HCT116 (cell line): ENCODE data around the gene SEC31B. TPM values are rescaled to one million over a fixed set of nuclear protein-coding genes. Genes with fewer than 3 reads are reported as not detected.

Experiments
- ATAC-seq: fragments of 200-7000 bp; cut with Tn5 transposase; 2 replicates; pipeline ENCODE4 v1.9.1; 2020; ENCODE audit warnings: mild to moderate bottlenecking, moderate library complexity
- BruUV-seq: library from RNA; stranded (reverse); fragments of 400-500 nt; replicated peaks from 2 replicates; lab custom pipeline; 2021; lab: Mats Ljungman, UMichigan
- CTCF ChIA-PET: fragments of 300-600 bp; sonication (Branson Sonifier 250); formaldehyde crosslinking; loops from one replicate; lab custom pipeline; 2021; ENCODE audit warnings: antibody characterized with exemption; lab: Charles Lee
- POLR2A ChIA-PET: fragments of 300-600, 350-600 bp; sonication (Branson Sonifier 250); formaldehyde crosslinking; loops from one replicate; lab custom pipeline; 2021; ENCODE audit warnings: antibody characterized with exemption; lab: Charles Lee
- RAD21 ChIA-PET, 2 experiments: fragments of 300-600 bp; sonication (Branson Sonifier 250); formaldehyde crosslinking; loops; one replicate each; lab custom pipeline; 2023; ENCODE audit warnings: low total read pairs in 2 of 2; ENCODE audit not compliant: uncharacterized antibody in 2 of 2, unreplicated experiment in 2 of 2, low non-redundant PET in 1 of 2; lab: Charles Lee
- DNase-seq: peaks from one replicate; pipeline ENCODE4 v3.0.0-alpha.2; 2010; ENCODE audit warnings: low read depth, low spot score
- H2AFZ ChIP-seq: fragments of 200-600 bp; shearing (Covaris generic), sonication (generic); 2 replicates; pipeline ENCODE4 v1.6.1; 2017; ENCODE audit warnings: low read depth, mixed run types, mixed read lengths, antibody characterized with exemption, low read length; ENCODE audit not compliant: poor library complexity, severe bottlenecking
- H3K27ac ChIP-seq: 2 replicates; pipeline ENCODE4 v1.5.1; 2012; ENCODE audit warnings: low read depth, low read length
- H3K27me3 ChIP-seq: fragments of 200-600 bp; sonication (generic); 2 replicates; pipeline ENCODE4 v1.6.1; 2016; ENCODE audit warnings: mixed run types, low read length, mixed read lengths; ENCODE audit not compliant: insufficient read depth
- H3K36me3 ChIP-seq, 2 experiments: fragments of 200-500 bp in 1 of 2; fragments of 200-600 bp in 1 of 2; sonication (Bioruptor generic) in 1 of 2; sonication (generic) in 1 of 2; 2 replicates each; pipeline versions ENCODE4 v1.5.1 to v1.6.1; 2014 to 2016; ENCODE audit warnings: low read length in 2 of 2, inconsistent platforms in 1 of 2, mixed read lengths in 1 of 2, mixed run types in 1 of 2; ENCODE audit not compliant: insufficient read depth in 2 of 2, control insufficient read depth in 1 of 2
- H3K4me1 ChIP-seq, 2 experiments: fragments of 200-600 bp in 1 of 2; sonication (generic) in 1 of 2; 2 replicates each; pipeline versions ENCODE4 v1.5.1 to v1.6.1; 2012 to 2017; ENCODE audit warnings: low read length in 2 of 2, inconsistent platforms in 1 of 2, mild to moderate bottlenecking in 1 of 2, mixed read lengths in 1 of 2, mixed run types in 1 of 2, moderate library complexity in 1 of 2; ENCODE audit not compliant: insufficient read depth in 2 of 2, control insufficient read depth in 1 of 2
- H3K4me2 ChIP-seq: fragments of 200-600 bp; sonication (generic); 2 replicates; pipeline ENCODE4 v1.6.1; 2017; ENCODE audit warnings: mixed run types, low read length, mixed read lengths
- H3K4me3 ChIP-seq, 2 experiments: fragments of 200-600 bp in 1 of 2; sonication (generic) in 1 of 2; replicated peaks in 1 of 2; 2 replicates each; pipeline ENCODE4 v1.5.1; 2011 to 2016; ENCODE audit warnings: low read length in 2 of 2, control low read depth in 1 of 2, low read depth in 1 of 2, mild to moderate bottlenecking in 1 of 2, mixed read lengths in 1 of 2, mixed run types in 1 of 2
- H3K79me2 ChIP-seq: fragments of 200-600 bp; sonication (generic); 2 replicates; pipeline ENCODE4 v1.6.1; 2017; ENCODE audit warnings: mild to moderate bottlenecking, mixed run types, low read length, moderate library complexity, mixed read lengths; ENCODE audit not compliant: insufficient read depth
- H3K9ac ChIP-seq: fragments of 200-600 bp; sonication (generic); 2 replicates; pipeline ENCODE4 v1.6.1; 2016; ENCODE audit warnings: low read length, mixed read lengths
- H3K9me2 ChIP-seq: fragments of 200-600 bp; sonication (generic), shearing (Covaris generic); 2 replicates; pipeline ENCODE4 v1.6.1; 2017; ENCODE audit warnings: mixed run types, mild to moderate bottlenecking, moderate library complexity; ENCODE audit not compliant: insufficient read depth
- H3K9me3 ChIP-seq, 2 experiments: fragments of 200-500 bp in 1 of 2; fragments of 200-600 bp in 1 of 2; sonication (Bioruptor generic) in 1 of 2; sonication (generic) in 1 of 2; 2 replicates each; pipeline ENCODE4 v1.6.1; 2014 to 2017; ENCODE audit warnings: low read length in 2 of 2, mixed read lengths in 2 of 2, inconsistent platforms in 1 of 2, low read depth in 1 of 2, mild to moderate bottlenecking in 1 of 2, mixed run types in 1 of 2, moderate library complexity in 1 of 2; ENCODE audit not compliant: control insufficient read depth in 1 of 2, insufficient read depth in 1 of 2
- H4K20me1 ChIP-seq: fragments of 200-600 bp; sonication (generic), shearing (Covaris generic); 2 replicates; pipeline ENCODE4 v1.6.1; 2017; ENCODE audit warnings: mixed run types, mild to moderate bottlenecking, moderate library complexity; ENCODE audit not compliant: insufficient read depth
- CBX3 ChIP-seq: IDR thresholded peaks from 2 replicates; pipeline ENCODE4 v1.6.1; 2012; ENCODE audit warnings: low read depth
- CEBPB ChIP-seq: IDR thresholded peaks from 2 replicates; pipeline ENCODE4 v1.6.1; 2012; ENCODE audit warnings: low read depth
- EGR1 ChIP-seq: IDR thresholded peaks from 2 replicates; pipeline ENCODE4 v1.6.1; 2012; ENCODE audit warnings: low read depth
- ELF1 ChIP-seq: IDR thresholded peaks from 2 replicates; pipeline ENCODE4 v1.6.1; 2012; ENCODE audit warnings: low read depth, borderline replicate concordance
- EZH2 ChIP-seq: fragments of 200-600 bp; sonication (generic); IDR thresholded peaks from 2 replicates; pipeline ENCODE4 v1.6.1; 2017; ENCODE audit warnings: antibody characterized with exemption, mixed run types
- FOSL1 ChIP-seq: IDR thresholded peaks from 2 replicates; pipeline ENCODE4 v1.6.1; 2012; ENCODE audit warnings: low read depth
- JUND ChIP-seq: IDR thresholded peaks from 2 replicates; pipeline ENCODE4 v1.6.1; 2012
- POLR2A ChIP-seq: IDR thresholded peaks from 2 replicates; pipeline ENCODE4 v1.7.0; 2011; ENCODE audit warnings: borderline replicate concordance; ENCODE audit not compliant: insufficient read depth, insufficient read length; ENCODE audit errors: extremely low read depth
- RAD21 ChIP-seq: IDR thresholded peaks from 2 replicates; pipeline ENCODE4 v1.6.1; 2012; ENCODE audit warnings: low read depth, mild to moderate bottlenecking
- SIN3A ChIP-seq: IDR thresholded peaks from 2 replicates; pipeline ENCODE4 v1.6.1; 2012; ENCODE audit warnings: low read depth
- SRF ChIP-seq: IDR thresholded peaks from 2 replicates; pipeline ENCODE4 v1.6.1; 2012; ENCODE audit warnings: low read depth
- TCF7L2 ChIP-seq: IDR thresholded peaks from 2 replicates; pipeline ENCODE4 v1.7.0; 2011; ENCODE audit warnings: borderline replicate concordance, inconsistent platforms; ENCODE audit not compliant: insufficient read depth, insufficient read length; ENCODE audit errors: extremely low read depth
- YY1 ChIP-seq: IDR thresholded peaks from 2 replicates; pipeline ENCODE4 v1.6.1; 2011; ENCODE audit warnings: low read length, low read depth, moderate library complexity, mild to moderate bottlenecking; ENCODE audit not compliant: insufficient replicate concordance; ENCODE audit errors: extremely low read depth
- intact Hi-C: fragments of 100-400 bp; cut with micrococcal nuclease; formaldehyde crosslinking; loops from 2 replicates; pipeline ENCODE4 v1.10.0; 2022
- total RNA-seq: library from RNA; stranded (reverse); gene quantifications from one replicate; pipeline ENCODE4 v1.2.1, GENCODE V29; 2021; ENCODE audit not compliant: unreplicated experiment
- TF ChIP-seq, protein P1 (sequence below): IDR thresholded peaks from 2 replicates; pipeline ENCODE4 v1.6.1; 2012
- TF ChIP-seq, protein P2 (sequence below): IDR thresholded peaks from 2 replicates; pipeline ENCODE4 v1.6.1; 2012; ENCODE audit warnings: low read depth

The SEC31B gene
- total RNA-seq, 1 experiment from 2014 or later, result 30.9 TPM

DNA sequence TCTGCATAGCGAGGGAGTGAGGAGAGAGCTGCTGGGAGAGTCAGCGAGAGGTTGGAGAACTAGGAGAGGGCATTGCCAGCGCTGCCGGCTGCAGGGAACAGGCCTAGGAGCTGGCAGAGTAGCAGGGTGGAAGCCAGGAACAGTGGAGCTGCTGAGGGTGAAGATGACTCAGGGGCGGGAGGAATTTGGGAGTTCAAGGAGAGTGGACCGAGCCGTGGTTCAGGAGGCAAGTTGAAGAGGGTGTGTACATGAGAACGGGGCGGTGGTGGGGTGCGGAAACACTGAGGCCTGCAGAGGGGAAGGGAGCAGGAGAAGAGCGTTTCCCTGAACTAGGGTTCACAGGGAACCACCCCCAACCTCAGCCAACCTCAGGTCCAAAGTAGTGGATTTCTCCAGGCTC is 47.6 kb upstream of the SEC31B start:
- CTCF ChIA-PET, result interaction anchor here (1.0 to 10.7 kb wide), 2 partner anchors 176 to 310 kb away, joined by 3 to 182 read pairs; no protein-coding TSS in a partner anchor
- RAD21 ChIA-PET, result no interaction called here
- H3K9me3 ChIP-seq, result no peaks in the 10 kb centered on the region
- H4K20me1 ChIP-seq, result no peaks in the 10 kb centered on the region
- intact Hi-C loops, result loop anchor here (5.0 kb wide), 1 partner anchor 255 kb away; no protein-coding TSS in a partner anchor
- no peaks in the 10 kb centered on the region for H3K27me3 ChIP-seq
- no peak overlapping the region for H3K4me3 ChIP-seq
- BruUV-seq, result no TSS peak
- no peaks in the 10 kb centered on the region for H3K79me2 ChIP-seq
- TF ChIP-seq EGR1 (no peak), YY1 (no peak), TCF7L2 (no peak), EZH2 (no peak)
- POLR2A ChIA-PET, result interaction anchor here (1.4 kb wide), 1 partner anchor 32 kb away, joined by 4 read pairs; no protein-coding TSS in a partner anchor
- DNase-seq (no peak), ATAC-seq (no peak)
- no peaks in the 10 kb centered on the region for H3K36me3 ChIP-seq
- H3K9me2 ChIP-seq, result no peaks in the 10 kb centered on the region
- H3K27ac ChIP-seq, result no peak overlapping the region
- H2AFZ ChIP-seq, result no peak overlapping the region
- peaks cover 0 to 15% of the 10 kb centered on the region in 2 experiments; a peak in 2 of 4 replicates for H3K4me1 ChIP-seq
- H3K9ac ChIP-seq, result no peak overlapping the region
- H3K4me2 ChIP-seq, result no peak overlapping the region

GRCh38 chr10:100566561-100566960 is 46.9 kb upstream of the SEC31B start:
- no peak for DNase-seq
- Histone ChIP-seq H3K27ac (no peak overlapping the region), H2AFZ (no peak overlapping the region), H3K36me3 (no peaks in the 10 kb centered on the region), H3K27me3 (no peaks in the 10 kb centered on the region), H3K4me3 (no peak overlapping the region), H4K20me1 (no peaks in the 10 kb centered on the region), H3K9me2 (no peaks in the 10 kb centered on the region), H3K9me3 (no peaks in the 10 kb centered on the region), H3K9ac (no peak overlapping the region), H3K79me2 (no peaks in the 10 kb centered on the region), H3K4me1 (peaks cover 0 to 21% of the 10 kb centered on the region in 2 experiments; a peak in 3 of 4 replicates), H3K4me2 (no peak overlapping the region)
- ChIA-PET CTCF (interaction anchor here (0.6 to 10.7 kb wide), 3 partner anchors 33 to 390 kb away, joined by 3 to 182 read pairs (median 5); no protein-coding TSS in a partner anchor), POLR2A (interaction anchor here (1.4 kb wide), 1 partner anchor 33 kb away, joined by 4 read pairs; no protein-coding TSS in a partner anchor), RAD21 (no interaction called here)
- intact Hi-C loops, result loop anchor here (5.0 kb wide), 1 partner anchor 256 kb away; no protein-coding TSS in a partner anchor
- ATAC-seq, result no peak
- BruUV-seq, result no TSS peak
- TF ChIP-seq CEBPB (no peak), SRF (no peak), RAD21 (no peak), ELF1 (no peak), POLR2A (no peak), SIN3A (no peak), JUND (no peak), CBX3 (no peak), FOSL1 (no peak), EZH2 (no peak)
- TF ChIP-seq, protein P1, sequence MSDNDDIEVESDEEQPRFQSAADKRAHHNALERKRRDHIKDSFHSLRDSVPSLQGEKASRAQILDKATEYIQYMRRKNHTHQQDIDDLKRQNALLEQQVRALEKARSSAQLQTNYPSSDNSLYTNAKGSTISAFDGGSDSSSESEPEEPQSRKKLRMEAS, result no peak
- TF ChIP-seq, protein P2, sequence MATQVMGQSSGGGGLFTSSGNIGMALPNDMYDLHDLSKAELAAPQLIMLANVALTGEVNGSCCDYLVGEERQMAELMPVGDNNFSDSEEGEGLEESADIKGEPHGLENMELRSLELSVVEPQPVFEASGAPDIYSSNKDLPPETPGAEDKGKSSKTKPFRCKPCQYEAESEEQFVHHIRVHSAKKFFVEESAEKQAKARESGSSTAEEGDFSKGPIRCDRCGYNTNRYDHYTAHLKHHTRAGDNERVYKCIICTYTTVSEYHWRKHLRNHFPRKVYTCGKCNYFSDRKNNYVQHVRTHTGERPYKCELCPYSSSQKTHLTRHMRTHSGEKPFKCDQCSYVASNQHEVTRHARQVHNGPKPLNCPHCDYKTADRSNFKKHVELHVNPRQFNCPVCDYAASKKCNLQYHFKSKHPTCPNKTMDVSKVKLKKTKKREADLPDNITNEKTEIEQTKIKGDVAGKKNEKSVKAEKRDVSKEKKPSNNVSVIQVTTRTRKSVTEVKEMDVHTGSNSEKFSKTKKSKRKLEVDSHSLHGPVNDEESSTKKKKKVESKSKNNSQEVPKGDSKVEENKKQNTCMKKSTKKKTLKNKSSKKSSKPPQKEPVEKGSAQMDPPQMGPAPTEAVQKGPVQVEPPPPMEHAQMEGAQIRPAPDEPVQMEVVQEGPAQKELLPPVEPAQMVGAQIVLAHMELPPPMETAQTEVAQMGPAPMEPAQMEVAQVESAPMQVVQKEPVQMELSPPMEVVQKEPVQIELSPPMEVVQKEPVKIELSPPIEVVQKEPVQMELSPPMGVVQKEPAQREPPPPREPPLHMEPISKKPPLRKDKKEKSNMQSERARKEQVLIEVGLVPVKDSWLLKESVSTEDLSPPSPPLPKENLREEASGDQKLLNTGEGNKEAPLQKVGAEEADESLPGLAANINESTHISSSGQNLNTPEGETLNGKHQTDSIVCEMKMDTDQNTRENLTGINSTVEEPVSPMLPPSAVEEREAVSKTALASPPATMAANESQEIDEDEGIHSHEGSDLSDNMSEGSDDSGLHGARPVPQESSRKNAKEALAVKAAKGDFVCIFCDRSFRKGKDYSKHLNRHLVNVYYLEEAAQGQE, result no peak
